NB4 (cell line): ENCODE data around the gene ENTPD1.

Experiments
- CTCF ChIP-seq: IDR thresholded peaks from one replicate; pipeline ENCODE4 v1.5.1; 2012; ENCODE audit warnings: low read depth, low read length
- MAX ChIP-seq: IDR thresholded peaks from 2 replicates; pipeline ENCODE4 v1.6.1; 2011; ENCODE audit warnings: low read depth, low read length
- POLR2A ChIP-seq: IDR thresholded peaks from 2 replicates; pipeline ENCODE4 v1.6.1; 2011; ENCODE audit warnings: mild to moderate bottlenecking; ENCODE audit not compliant: insufficient read length; ENCODE audit errors: extremely low read depth

DNA sequence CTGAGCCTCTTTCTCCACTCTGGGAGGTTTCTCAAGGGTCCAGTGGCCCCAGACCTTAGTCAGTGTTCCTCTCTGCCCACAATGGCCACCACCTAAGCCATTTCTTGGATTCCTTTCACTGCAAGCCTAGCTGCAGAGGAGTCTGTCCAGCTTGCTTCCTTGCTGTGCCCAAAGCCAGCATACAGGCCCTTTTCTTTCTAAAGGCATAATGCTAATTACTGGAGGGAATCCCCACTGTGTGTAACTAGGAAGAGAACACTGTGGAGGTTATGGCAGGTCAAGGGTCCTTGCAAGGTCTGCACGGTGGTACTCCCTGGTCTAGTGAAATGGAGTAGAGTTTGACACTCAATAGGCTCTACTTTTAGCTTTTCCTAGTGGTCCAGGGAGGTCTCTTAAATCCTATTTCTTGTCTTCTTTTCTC lies 81.4 kb downstream of the ENTPD1 start:
- no peak for TF ChIP-seq CTCF
- TF ChIP-seq POLR2A: no peak
- TF ChIP-seq MAX: no peak
